GM18505 (cell line): Measurements from ENCODE around the gene MALRD1.

Experiments used
- ATAC-seq: cut with Tn5 transposase; IDR thresholded peaks from one replicate; pipeline ENCODE4 v1.9.1; 2021; ENCODE audit not compliant: unreplicated experiment
- POLR2A ChIP-seq: IDR thresholded peaks from 4 replicates; pipeline ENCODE4 v1.6.1; 2011; ENCODE audit warnings: borderline replicate concordance; ENCODE audit not compliant: insufficient read depth, insufficient read length; ENCODE audit errors: extremely low read depth

The MALRD1 gene

GRCh38 chr10:19290770-19291169 lies 242.2 kb downstream of the MALRD1 start:
- TF ChIP-seq POLR2A, result no peak
- ATAC-seq, result no peak

- no peak for ATAC-seq
- no peak for TF ChIP-seq POLR2A
Observed at GRCh38 chr10:19294233-19294632, 245.6 kb downstream of the MALRD1 start.

GRCh38 chr10:19299645-19300044 lies 251.0 kb downstream of the MALRD1 start:
- no peak for ATAC-seq
- no peak for TF ChIP-seq POLR2A

GRCh38 chr10:19302117-19302516 lies 253.5 kb downstream of the MALRD1 start:
- no peak for TF ChIP-seq POLR2A
- ATAC-seq, result no peak

GRCh38 chr10:19310066-19310465 lies 261.5 kb downstream of the MALRD1 start:
- ATAC-seq, result no peak
- TF ChIP-seq POLR2A, result no peak

- no peak for ATAC-seq
- TF ChIP-seq POLR2A, result no peak
Observed at GRCh38 chr10:19316204-19316870, 267.7 kb downstream of the MALRD1 start.

- ATAC-seq, result no peak
- no peak for TF ChIP-seq POLR2A
Observed at GRCh38 chr10:19317952-19318351, 269.4 kb downstream of the MALRD1 start.

- TF ChIP-seq POLR2A, result no peak
- no peak for ATAC-seq
Observed at GRCh38 chr10:19325581-19325980, 277.0 kb downstream of the MALRD1 start.

- TF ChIP-seq POLR2A, result no peak
- ATAC-seq, result no peak
Observed at GRCh38 chr10:19328582-19328981, 280.0 kb downstream of the MALRD1 start.

GRCh38 chr10:19329475-19329874 lies 280.9 kb downstream of the MALRD1 start:
- no peak for ATAC-seq
- TF ChIP-seq POLR2A, result no peak

GRCh38 chr10:19332304-19332703 lies 283.7 kb downstream of the MALRD1 start:
- ATAC-seq, result no peak
- TF ChIP-seq POLR2A, result no peak

GRCh38 chr10:19333631-19334030 lies 285.0 kb downstream of the MALRD1 start:
- ATAC-seq, result no peak
- TF ChIP-seq POLR2A, result no peak

- TF ChIP-seq POLR2A, result no peak
- no peak for ATAC-seq
Observed at GRCh38 chr10:19347621-19348020, 299.0 kb downstream of the MALRD1 start.

- no peak for TF ChIP-seq POLR2A
- ATAC-seq, result no peak
Observed at GRCh38 chr10:19367176-19367575, 318.6 kb downstream of the MALRD1 start.

GRCh38 chr10:19373988-19374387 lies 325.4 kb downstream of the MALRD1 start:
- TF ChIP-seq POLR2A, result no peak
- ATAC-seq, result no peak
